Breast epithelium (tissue), 3 donors: ENCODE data around the gene UBE2K.

Source experiments
- CTCF ChIP-seq, 3 donors: fragments of 450-650 bp; IDR thresholded peaks; one replicate each; pipeline ENCODE4 v1.5.1; 2016 to 2017; ENCODE audit warnings: antibody characterized with exemption in 3 of 3, mild to moderate bottlenecking in 3 of 3, moderate library complexity in 3 of 3
- POLR2A ChIP-seq: fragments of 450-650 bp; IDR thresholded peaks from one replicate; pipeline ENCODE4 v1.6.1; 2016; ENCODE audit warnings: antibody characterized with exemption, mild to moderate bottlenecking, moderate library complexity

GRCh38 chr4:39660757-39661156 lies 37.2 kb upstream of the UBE2K start:
- TF ChIP-seq CTCF (IDR thresholded peaks at IDR 0.05) (no peak), POLR2A (no peak)
